Cardiac atrium fibroblast (primary cell): ENCODE results near the gene DDB1. TPM values are rescaled to one million over a fixed set of nuclear protein-coding genes. Genes with fewer than 3 reads are reported as not detected.

ENCODE experiments used
- total RNA-seq: library from RNA; depleted of rRNA; stranded (reverse); fragments of >200 nt; gene quantifications from 2 replicates; pipeline ENCODE4 v1.2.3, GENCODE V29; 2015

DDB1 gene
- total RNA-seq: 207 and 209 TPM in 2 replicates

GRCh38 chr11:61332797-61333549 lies at the start of gene DDB1, which contains the start of gene TKFC:
Gene DDB1 (minus strand): TSS chr11:61333105. CDS start chr11:61332968, 137 bp downstream.
Gene TKFC (plus strand): TSS chr11:61333228. CDS start chr11:61334729, 1,501 bp downstream.

GRCh38 chr11:61361741-61362541 lies 29.0 kb upstream of the DDB1 start, which contains the start of the genes CYB561A3 and TMEM138:
Gene CYB561A3 (minus strand): TSS chr11:61361882. CDS start chr11:61356713, 5,169 bp downstream.
Gene TMEM138 (plus strand): TSS chr11:61362374. CDS start chr11:61364391, 2,017 bp downstream.

DNA sequence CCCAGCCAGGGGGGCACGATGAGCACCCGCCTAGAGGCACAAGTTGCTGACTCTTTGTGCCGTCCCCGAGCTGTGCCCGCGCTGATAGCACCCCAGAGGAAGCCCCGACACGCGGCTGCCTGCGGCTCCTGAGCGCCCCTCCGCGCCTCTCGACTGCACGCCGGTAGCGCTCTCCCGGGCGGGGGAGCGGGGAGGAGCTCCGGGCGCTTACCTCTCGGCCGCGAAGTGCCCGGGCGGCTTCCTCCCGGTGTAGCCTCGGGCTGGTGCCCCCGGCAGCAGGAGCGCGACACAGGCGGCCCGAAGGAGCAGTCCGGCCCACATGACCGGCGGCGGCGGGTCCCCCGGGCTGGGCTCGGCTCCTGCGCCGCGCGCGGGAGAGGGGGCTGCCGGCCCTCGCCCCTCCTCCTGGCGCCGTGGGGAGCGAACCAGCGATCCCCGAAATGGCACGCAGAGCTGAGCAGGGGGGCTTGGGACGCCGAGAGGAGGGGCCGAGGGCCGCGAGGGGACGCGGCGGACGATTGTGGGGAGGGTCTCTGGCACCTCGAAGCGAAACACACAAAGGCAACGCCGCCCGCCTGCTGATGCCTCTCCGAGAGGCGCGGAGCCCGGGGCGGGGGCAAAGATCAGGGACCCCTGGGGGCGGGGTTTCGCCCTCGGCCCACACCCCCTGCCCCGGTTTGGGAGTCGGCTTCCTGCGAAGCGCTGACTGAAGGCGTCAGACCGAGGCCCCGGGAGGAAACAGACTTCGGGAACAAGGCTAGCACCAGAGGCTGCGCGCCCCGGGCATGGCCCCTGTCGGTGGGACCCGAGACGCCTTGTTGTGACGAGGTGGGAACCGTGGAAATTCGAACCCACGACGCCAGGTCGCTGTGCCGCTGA lies 37.9 kb downstream of the DDB1 start, which contains the start of gene VWCE:
Gene VWCE (minus strand): TSS at position 600 of the 879 bp plus-strand sequence. CDS start 279 bp downstream, at position 321.

Other genes with a start within 250 kb of the DDB1 start
- not detected in 2 replicates for gene CD5, start 230.6 kb downstream of the DDB1 start, total RNA-seq
- gene VPS37C, start 171.7 kb downstream of the DDB1 start, total RNA-seq: 10.5 and 12.0 TPM in 2 replicates
- not detected in 2 replicates for gene PGA3, start 129.6 kb downstream of the DDB1 start, total RNA-seq
- not detected in 2 replicates for gene PGA4, start 110.8 kb downstream of the DDB1 start, total RNA-seq
- gene PGA5, start 91.9 kb downstream of the DDB1 start, total RNA-seq: not detected in 2 replicates
- gene VWCE, start 37.8 kb downstream of the DDB1 start, total RNA-seq: 8.9 and 13.0 TPM in 2 replicates
- 18.6 and 55.4 TPM in 2 replicates for gene TKFC, start 123 bp upstream of the DDB1 start, total RNA-seq
- gene CYB561A3, start 28.8 kb upstream of the DDB1 start, total RNA-seq: 49.5 and 83.3 TPM in 2 replicates
- gene TMEM138, start 29.3 kb upstream of the DDB1 start, total RNA-seq: 19.5 and 22.8 TPM in 2 replicates
- gene TMEM216, start 59.5 kb upstream of the DDB1 start, total RNA-seq: 12.3 and 17.0 TPM in 2 replicates
- gene CPSF7, start 96.9 kb upstream of the DDB1 start, total RNA-seq: 36.6 and 38.1 TPM in 2 replicates
- gene SDHAF2, start 97.0 kb upstream of the DDB1 start, total RNA-seq: 24.6 and 55.2 TPM in 2 replicates
- not detected in 2 replicates for gene LRRC10B, start 175.6 kb upstream of the DDB1 start, total RNA-seq
- gene SYT7, start 248.0 kb upstream of the DDB1 start, total RNA-seq: 0.54 and 0.97 TPM in 2 replicates